AG04449 (cell line): ENCODE data around the gene SURF1.
A peak's percentile ranks its signal among the peaks of the same experiment; 100 is the strongest.

Source experiments
- CTCF ChIA-PET: fragments of 350-600 bp; formaldehyde crosslinking; extraction: SDS; loops from one replicate; lab custom pipeline; 2021; ENCODE audit warnings: antibody characterized with exemption; lab: Yijun Ruan, JAX
- POLR2A ChIA-PET: fragments of 400-600, 350-600 bp; formaldehyde crosslinking; extraction: SDS; loops from one replicate; lab custom pipeline; 2020; ENCODE audit warnings: antibody characterized with exemption, inconsistent platforms; lab: Yijun Ruan, JAX
- DNase-seq: peaks from one replicate; pipeline ENCODE4 v3.0.0-alpha.2; 2010; ENCODE audit warnings: low read depth, low spot score
- H3K4me3 ChIP-seq: 2 replicates; pipeline ENCODE4 v1.5.1; 2011; ENCODE audit warnings: low read depth, mild to moderate bottlenecking, control low read depth, low read length
- TF ChIP-seq, protein P1 (sequence below): IDR thresholded peaks from one replicate; pipeline ENCODE4 v1.5.1; 2011; ENCODE audit warnings: mild to moderate bottlenecking, moderate library complexity, low read length, control low read depth, inconsistent platforms; ENCODE audit not compliant: insufficient read depth; ENCODE audit errors: missing control alignments

SURF1 gene, protein sequence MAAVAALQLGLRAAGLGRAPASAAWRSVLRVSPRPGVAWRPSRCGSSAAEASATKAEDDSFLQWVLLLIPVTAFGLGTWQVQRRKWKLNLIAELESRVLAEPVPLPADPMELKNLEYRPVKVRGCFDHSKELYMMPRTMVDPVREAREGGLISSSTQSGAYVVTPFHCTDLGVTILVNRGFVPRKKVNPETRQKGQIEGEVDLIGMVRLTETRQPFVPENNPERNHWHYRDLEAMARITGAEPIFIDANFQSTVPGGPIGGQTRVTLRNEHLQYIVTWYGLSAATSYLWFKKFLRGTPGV

DNA sequence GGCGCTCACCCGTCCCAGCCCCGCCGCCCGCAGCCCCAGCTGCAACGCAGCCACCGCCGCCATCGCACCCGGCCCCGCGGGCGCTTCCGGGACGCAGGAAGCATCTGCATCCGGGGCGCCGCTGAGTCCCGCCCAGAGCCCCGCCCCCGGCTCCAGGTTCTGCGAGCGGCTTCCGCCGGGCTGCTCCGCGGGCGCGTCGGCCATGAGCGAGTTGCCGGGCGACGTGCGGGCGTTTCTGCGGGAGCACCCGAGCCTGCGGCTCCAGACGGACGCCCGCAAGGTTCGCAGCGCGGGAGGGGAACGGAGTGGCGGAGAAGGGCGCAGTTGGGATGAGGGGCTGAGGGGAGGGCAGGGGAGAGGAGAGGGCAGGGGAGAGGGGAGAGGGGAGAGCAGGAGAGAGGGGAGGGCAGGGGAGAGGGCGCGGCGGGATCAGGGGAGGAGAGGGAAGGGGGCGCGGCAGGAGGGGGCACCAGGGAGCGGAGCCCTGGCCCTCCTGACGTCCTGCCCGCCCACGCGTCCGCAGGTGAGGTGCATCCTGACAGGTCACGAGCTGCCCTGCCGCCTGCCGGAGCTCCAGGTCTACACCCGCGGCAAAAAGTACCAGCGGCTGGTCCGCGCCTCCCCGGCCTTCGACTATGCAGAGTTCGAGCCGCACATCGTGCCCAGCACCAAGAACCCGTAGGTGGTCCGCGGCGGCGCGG, at the start of gene SURF1, which contains the start of gene SURF2:
SURF1 (minus strand) TSS at position 97 of the 701 bp plus-strand sequence; CDS start at position 63, 34 bp downstream.
SURF2 (plus strand) TSS at position 160 of the 701 bp plus-strand sequence; CDS start at position 203, 43 bp downstream.
- CTCF ChIA-PET = interaction anchor here (0.7 to 2.8 kb wide), 8 partner anchors 8 to 171 kb away, joined by 3 to 11 read pairs (median 6); partner anchors contain the start of genes MED22 and RPL7A
- DNase-seq = no peak
- POLR2A ChIA-PET = interaction anchor here (0.6 to 3.3 kb wide), 6 partner anchors 8 to 344 kb away, joined by 3 to 18 read pairs (median 4); partner anchors contain the start of genes MED22 and RPL7A
- H3K4me3 ChIP-seq = peak within 1 kb of the TSS; percentile 84
- TF ChIP-seq, protein P1, sequence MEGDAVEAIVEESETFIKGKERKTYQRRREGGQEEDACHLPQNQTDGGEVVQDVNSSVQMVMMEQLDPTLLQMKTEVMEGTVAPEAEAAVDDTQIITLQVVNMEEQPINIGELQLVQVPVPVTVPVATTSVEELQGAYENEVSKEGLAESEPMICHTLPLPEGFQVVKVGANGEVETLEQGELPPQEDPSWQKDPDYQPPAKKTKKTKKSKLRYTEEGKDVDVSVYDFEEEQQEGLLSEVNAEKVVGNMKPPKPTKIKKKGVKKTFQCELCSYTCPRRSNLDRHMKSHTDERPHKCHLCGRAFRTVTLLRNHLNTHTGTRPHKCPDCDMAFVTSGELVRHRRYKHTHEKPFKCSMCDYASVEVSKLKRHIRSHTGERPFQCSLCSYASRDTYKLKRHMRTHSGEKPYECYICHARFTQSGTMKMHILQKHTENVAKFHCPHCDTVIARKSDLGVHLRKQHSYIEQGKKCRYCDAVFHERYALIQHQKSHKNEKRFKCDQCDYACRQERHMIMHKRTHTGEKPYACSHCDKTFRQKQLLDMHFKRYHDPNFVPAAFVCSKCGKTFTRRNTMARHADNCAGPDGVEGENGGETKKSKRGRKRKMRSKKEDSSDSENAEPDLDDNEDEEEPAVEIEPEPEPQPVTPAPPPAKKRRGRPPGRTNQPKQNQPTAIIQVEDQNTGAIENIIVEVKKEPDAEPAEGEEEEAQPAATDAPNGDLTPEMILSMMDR = no peak

- TF ChIP-seq, protein P1 = no peak
- POLR2A ChIA-PET = no interaction called here
- no peak for DNase-seq
- CTCF ChIA-PET = interaction anchor here (0.8 to 3.5 kb wide), 12 partner anchors 8 to 84 kb away, joined by 3 to 31 read pairs (median 3); partner anchors contain the start of gene REXO4
- H3K4me3 ChIP-seq = no peak overlapping the region
Observed at GRCh38 chr9:133405508-133406438, 49.5 kb upstream of the SURF1 start.

DNA sequence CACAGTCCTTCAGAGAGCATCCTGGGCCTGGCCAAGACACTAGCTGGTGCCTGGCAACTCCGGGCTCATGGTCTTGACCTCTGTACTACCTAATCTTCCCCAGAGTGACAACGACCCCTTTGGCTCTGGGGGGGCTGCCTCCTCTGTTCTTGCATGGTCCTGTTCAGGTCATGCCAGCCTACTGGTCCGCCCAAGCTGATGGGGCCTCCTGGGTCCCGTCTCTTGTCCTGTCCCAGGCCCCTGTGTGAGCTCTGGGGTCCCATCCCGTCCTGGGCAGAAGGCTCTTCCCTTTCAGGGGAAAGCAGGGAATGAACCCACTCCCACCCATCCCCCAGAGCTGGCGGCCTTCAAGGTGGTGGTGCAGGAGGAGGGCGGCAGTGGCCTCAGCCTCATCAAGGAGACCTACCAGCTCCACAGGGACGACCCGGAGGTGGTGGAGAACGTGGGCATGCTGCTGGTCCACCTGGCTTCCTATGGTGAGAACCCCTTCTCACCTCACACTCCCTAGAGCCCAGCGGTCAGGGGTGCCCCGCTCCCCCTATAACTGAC, 48.2 kb upstream of the SURF1 start:
- ChIA-PET CTCF (interaction anchor here (1.1 to 3.5 kb wide), 4 partner anchors 9 to 82 kb away, joined by 3 to 31 read pairs (median 5); partner anchors contain the start of gene REXO4), POLR2A (interaction anchor here (0.5 kb wide), 1 partner anchor 28 kb away, joined by 3 read pairs; no protein-coding TSS in a partner anchor)
- no peak for DNase-seq
- H3K4me3 ChIP-seq = no peak overlapping the region
- TF ChIP-seq, protein P1 = no peak

DNA sequence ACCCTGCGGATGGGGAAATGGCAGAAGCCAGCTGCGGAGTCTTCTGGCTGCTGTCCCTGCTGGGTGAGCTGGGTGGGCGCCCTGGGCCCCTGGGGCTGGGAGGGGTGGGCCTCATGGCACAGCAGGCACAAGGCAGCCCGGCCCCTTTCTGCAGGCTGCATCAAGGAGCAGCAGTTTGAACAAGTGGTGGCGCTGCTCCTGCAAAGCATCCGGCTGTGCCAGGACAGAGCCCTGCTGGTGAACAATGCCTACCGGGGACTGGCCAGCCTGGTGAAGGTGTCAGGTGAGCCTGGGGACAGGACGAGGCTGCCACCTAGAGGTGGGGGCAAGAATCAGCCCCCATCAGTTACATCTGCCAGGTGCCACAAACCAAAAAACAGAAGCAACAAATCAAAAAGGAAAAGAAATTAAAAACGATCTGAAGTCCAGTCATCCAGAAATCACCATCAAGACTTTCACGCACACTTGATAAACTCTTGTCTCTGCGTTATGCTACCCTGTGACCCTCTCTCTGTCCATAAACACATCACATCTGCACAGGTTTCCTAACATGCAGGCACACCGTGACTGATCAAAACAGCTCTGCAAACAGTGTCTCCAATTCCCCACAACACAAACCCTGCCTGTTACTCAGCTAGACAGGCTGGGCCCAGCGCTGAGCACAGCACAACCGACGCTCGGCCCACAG, 47.6 kb upstream of the SURF1 start:
- ChIA-PET CTCF (interaction anchor here (1.2 to 3.5 kb wide), 5 partner anchors 8 to 83 kb away, joined by 4 to 31 read pairs (median 5); partner anchors contain the start of gene REXO4), POLR2A (interaction anchor here (0.5 kb wide), 1 partner anchor 27 kb away, joined by 3 read pairs; no protein-coding TSS in a partner anchor)
- TF ChIP-seq, protein P1 = peak; percentile 27
- no peak for DNase-seq
- H3K4me3 ChIP-seq = no peak overlapping the region

- CTCF ChIA-PET = interaction anchor here (0.6 to 2.7 kb wide), 7 partner anchors 8 to 84 kb away, joined by 3 to 8 read pairs (median 4); no protein-coding TSS in a partner anchor
- H3K4me3 ChIP-seq = no peak overlapping the region
- DNase-seq = no peak
- POLR2A ChIA-PET = no interaction called here
- TF ChIP-seq, protein P1 = no peak
Observed at GRCh38 chr9:133402689-133403088, 46.4 kb upstream of the SURF1 start.
